PC-9 (cell line): ENCODE measurements around the gene CSNK2A1.

Experiments used
- CTCF ChIP-seq: fragments of 200-600 bp; sonication (generic); conservative IDR thresholded peaks from 2 replicates; pipeline ENCODE4 v1.6.1; 2017; ENCODE audit warnings: mixed run types, antibody characterized with exemption, mild to moderate bottlenecking, moderate library complexity
- EZH2 ChIP-seq: fragments of 200-600 bp; sonication (generic); IDR thresholded peaks from 2 replicates; pipeline ENCODE4 v1.8.0; 2017; ENCODE audit warnings: antibody characterized with exemption, low read depth

DNA sequence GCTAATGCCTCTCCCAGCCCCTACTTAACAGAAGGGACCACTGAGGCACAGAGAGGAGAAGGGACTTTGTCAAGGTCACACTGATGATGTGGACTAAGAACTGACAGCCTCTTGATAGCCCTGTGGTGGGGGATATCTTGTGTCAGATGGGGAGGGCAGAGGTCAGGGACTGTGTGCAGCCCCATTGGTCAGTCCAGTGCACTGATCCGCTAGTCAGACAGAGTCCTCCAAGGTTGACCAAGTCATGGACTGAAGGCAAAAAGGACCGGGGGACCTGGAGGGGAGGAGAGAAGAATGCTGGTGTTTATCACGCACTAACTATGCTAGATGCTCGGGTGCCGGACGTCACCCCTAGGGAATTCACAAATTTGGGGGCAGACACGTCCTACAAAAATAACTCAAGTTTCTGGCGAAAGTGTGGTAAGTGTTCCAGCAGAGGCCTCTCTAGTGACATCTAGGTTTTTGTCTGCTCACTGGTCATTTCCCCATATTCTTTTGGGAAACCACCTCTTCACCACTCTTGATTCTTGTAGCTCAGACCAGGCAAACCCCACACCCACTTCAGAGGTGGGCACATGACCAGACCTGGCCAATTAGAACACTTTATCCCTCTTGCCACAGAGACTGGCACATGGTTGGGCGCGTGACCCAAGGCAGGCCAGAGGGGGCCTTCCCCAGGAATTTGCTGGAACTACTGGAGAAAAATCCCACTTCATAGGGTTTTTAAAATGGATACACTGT, 45.5 kb upstream of the CSNK2A1 start:
- TF ChIP-seq CTCF: no peak
- no peak for TF ChIP-seq EZH2
